Hepatocyte (in vitro differentiated cells): ENCODE measurements around the gene SGCA. TPM values are rescaled to one million over a fixed set of nuclear protein-coding genes. Genes with fewer than 3 reads are reported as not detected.

Experiments used
- DNase-seq: peaks from one replicate; pipeline ENCODE4 v3.0.0-alpha.2; 2016; ENCODE audit warnings: low spot score
- H2AFZ ChIP-seq: fragments of 200-600 bp; sonication (generic); 2 replicates; pipeline ENCODE4 v1.6.0; 2016; ENCODE audit warnings: antibody characterized with exemption, mild to moderate bottlenecking
- H3K27ac ChIP-seq: fragments of 200-600 bp; sonication (generic); 2 replicates; pipeline ENCODE4 v1.5.1; 2016; ENCODE audit warnings: mild to moderate bottlenecking
- H3K27me3 ChIP-seq: fragments of 200-600 bp; sonication (generic); 2 replicates; pipeline ENCODE4 v1.6.1; 2016
- H3K36me3 ChIP-seq: fragments of 200-600 bp; sonication (generic); replicated peaks from 2 replicates; pipeline ENCODE4 v1.5.1; 2016; ENCODE audit warnings: low read depth; ENCODE audit not compliant: insufficient read depth
- H3K4me1 ChIP-seq: fragments of 200-600 bp; sonication (generic); 2 replicates; pipeline ENCODE4 v1.5.1; 2016; ENCODE audit warnings: mild to moderate bottlenecking, moderate library complexity; ENCODE audit not compliant: insufficient read depth
- H3K4me2 ChIP-seq: fragments of 200-600 bp; sonication (generic); 2 replicates; pipeline ENCODE4 v1.6.0; 2016
- H3K4me3 ChIP-seq: fragments of 200-600 bp; sonication (generic); 2 replicates; pipeline ENCODE4 v1.5.1; 2016; ENCODE audit warnings: mild to moderate bottlenecking
- H3K79me2 ChIP-seq: fragments of 200-600 bp; sonication (generic); 2 replicates; pipeline ENCODE4 v1.6.0; 2017; ENCODE audit warnings: mild to moderate bottlenecking
- H3K9me2 ChIP-seq: fragments of 200-600 bp; sonication (generic); replicated peaks from 2 replicates; pipeline ENCODE4 v1.6.0; 2017; ENCODE audit warnings: mild to moderate bottlenecking; ENCODE audit not compliant: insufficient read depth
- H3K9me3 ChIP-seq: fragments of 200-600 bp; sonication (generic); 2 replicates; pipeline ENCODE4 v1.5.1; 2016; ENCODE audit warnings: low read depth, mild to moderate bottlenecking
- H4K20me1 ChIP-seq: fragments of 200-600 bp; sonication (generic); 2 replicates; pipeline ENCODE4 v1.6.0; 2016; ENCODE audit warnings: mild to moderate bottlenecking; ENCODE audit not compliant: insufficient read depth, poor library complexity, severe bottlenecking
- CTCF ChIP-seq: fragments of 200-600 bp; sonication (generic); IDR thresholded peaks from 2 replicates; pipeline ENCODE4 v1.5.1; 2016; ENCODE audit warnings: antibody characterized with exemption, mild to moderate bottlenecking; ENCODE audit not compliant: poor library complexity
- EZH2 ChIP-seq: fragments of 200-600 bp; sonication (generic); IDR thresholded peaks from 2 replicates; pipeline ENCODE4 v1.6.1; 2016; ENCODE audit warnings: antibody characterized with exemption, mild to moderate bottlenecking, borderline replicate concordance
- EZH2phosphoT487 ChIP-seq: fragments of 200-600 bp; sonication (generic); IDR thresholded peaks from one replicate; pipeline ENCODE4 v1.6.1; 2018; ENCODE audit warnings: antibody characterized with exemption, mild to moderate bottlenecking, low read depth, moderate library complexity; ENCODE audit not compliant: unreplicated experiment, severe bottlenecking
- WGBS: methylation state at CpG from one replicate; pipeline ENCODE4 v1.1.6; 2016; ENCODE audit warnings: low lambda C conversion rate; ENCODE audit errors: missing lambda C conversion rate; 5-methylcytosine and 5-hydroxymethylcytosine counted together
- polyA plus RNA-seq: library from polyadenylated mRNA; unstranded; fragments of >200 nt; fragmentation: Nextera tagmentation; extraction: Ambion mirVana; gene quantifications from 2 replicates; pipeline ENCODE4 v1.2.1, GENCODE V29; 2016
- total RNA-seq: library from RNA; depleted of rRNA; stranded (reverse); fragments of >200 nt; gene quantifications from 2 replicates; pipeline ENCODE4 v1.2.3, GENCODE V29; 2014

Gene SGCA
- total and polyA plus RNA-seq, 2 experiments from 2014 or later = 0.37 to 2.2 TPM

DNA sequence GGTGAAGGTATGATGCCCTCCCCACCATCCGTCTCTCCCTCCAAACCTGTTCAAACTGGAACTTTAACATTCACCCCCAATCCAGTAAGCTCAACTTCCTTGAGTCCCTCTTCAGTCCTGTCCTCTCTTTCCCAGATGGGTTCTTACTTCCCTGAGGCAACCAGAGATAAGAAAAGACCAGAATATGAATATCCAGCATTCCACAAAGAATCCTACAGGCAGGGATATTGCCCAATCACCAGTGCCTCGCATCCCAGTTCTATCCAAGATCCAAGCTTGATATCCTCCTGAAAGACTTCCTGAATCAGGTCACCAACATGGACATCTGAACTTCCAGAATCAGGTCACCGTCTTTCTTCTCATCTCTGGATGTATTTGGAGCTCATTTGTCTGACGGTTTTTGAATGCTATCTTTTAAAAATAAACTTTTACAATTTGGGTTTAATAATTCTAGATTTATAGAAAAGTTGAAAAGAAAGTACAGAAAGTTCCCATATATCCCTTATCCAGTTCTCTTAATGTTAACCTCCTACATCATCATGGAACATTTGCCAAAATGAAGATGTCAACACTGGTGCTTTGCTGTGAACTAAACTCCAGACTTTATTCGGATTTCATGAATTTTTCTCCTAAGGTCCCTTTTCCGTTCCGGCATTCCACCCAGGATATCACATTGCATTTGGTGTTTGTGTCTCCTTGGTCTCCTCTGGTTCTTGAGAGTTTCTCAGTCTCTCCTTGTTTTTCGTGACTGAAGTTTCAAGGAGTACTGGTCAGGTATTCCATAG lies 49.4 kb downstream of the SGCA start:
- H4K20me1 ChIP-seq = no peaks in the 10 kb centered on the region
- no peak overlapping the region for H3K4me2 ChIP-seq
- H3K9me2 ChIP-seq = no peaks in the 10 kb centered on the region
- no peaks in the 10 kb centered on the region for H3K27me3 ChIP-seq
- no peak overlapping the region for H3K4me3 ChIP-seq
- DNase-seq = peak; percentile 16
- 73% methylated on average over 8 of the region's 8 CpGs for WGBS
- TF ChIP-seq EZH2 (no peak), CTCF (no peak), EZH2phosphoT487 (no peak)
- H3K36me3 ChIP-seq = no peaks in the 10 kb centered on the region
- peak overlapping the region; percentile 85 for H3K27ac ChIP-seq
- no peak overlapping the region for H2AFZ ChIP-seq
- H3K4me1 ChIP-seq = peaks cover 43% of the 10 kb centered on the region
- H3K9me3 ChIP-seq = no peaks in the 10 kb centered on the region
- H3K79me2 ChIP-seq = no peaks in the 10 kb centered on the region

DNA sequence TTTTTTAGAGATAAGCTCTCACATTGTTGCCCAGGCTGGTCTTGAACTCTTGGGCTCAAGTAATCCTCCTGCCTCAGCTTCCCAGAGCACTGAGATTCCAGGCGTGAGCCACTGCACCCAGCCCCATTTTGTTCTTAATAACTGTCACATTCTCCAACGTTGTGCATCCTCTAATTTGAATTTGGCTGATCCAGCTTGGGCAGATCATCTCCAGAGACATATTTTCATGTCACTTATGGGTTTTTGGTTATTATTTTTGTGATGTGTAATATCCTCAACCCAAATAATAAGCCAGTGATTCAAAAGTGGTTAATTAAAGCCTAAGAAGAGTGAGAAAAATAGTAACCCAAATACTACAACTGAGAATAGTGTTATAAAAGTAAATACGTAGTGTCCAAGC lies 51.8 kb downstream of the SGCA start:
- DNase-seq = no peak
- Histone ChIP-seq H2AFZ (no peak overlapping the region), H3K9me3 (no peaks in the 10 kb centered on the region), H3K4me3 (no peak overlapping the region), H3K9me2 (no peaks in the 10 kb centered on the region), H3K27ac (peak overlapping the region; percentile 77), H3K27me3 (no peaks in the 10 kb centered on the region), H3K4me1 (peaks cover 43% of the 10 kb centered on the region), H3K4me2 (no peak overlapping the region), H3K36me3 (no peaks in the 10 kb centered on the region), H3K79me2 (no peaks in the 10 kb centered on the region), H4K20me1 (no peaks in the 10 kb centered on the region)
- WGBS = 63% methylated on average over 3 of the region's 3 CpGs
- TF ChIP-seq CTCF (no peak), EZH2phosphoT487 (no peak), EZH2 (no peak)

DNA sequence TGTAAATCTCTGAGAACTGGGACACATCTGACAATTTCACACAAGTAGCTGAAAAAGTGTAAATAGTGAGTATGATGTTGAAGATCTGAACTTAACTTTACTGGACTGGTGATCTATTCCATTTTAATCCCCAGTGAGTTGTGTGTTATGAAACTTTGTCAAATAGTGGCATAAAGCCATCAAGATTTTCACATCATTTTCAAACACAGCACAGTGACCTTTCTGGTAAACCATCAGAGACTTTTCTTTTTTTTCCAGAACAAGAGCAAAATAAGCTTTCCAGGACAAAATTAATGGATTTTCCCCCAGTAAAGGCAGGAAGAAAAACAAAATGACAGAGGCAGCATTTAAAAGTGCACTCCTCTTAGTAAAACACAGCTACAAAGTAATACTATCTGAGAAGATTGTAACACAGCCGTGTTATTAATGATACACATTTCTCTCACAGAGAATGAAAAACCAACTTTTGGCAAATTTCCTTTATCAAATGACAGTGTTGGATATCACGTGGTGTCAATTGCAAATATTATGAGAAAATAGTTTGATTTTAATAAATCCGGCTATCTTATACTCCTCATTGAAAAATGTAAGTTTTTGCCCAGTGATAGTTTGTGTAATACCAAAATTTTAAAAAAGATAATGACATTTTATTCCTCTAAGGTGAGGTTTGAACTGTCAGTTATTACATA lies 52.4 kb downstream of the SGCA start:
- no peak for DNase-seq
- H2AFZ ChIP-seq = no peak overlapping the region
- peak overlapping the region; percentile 77 for H3K27ac ChIP-seq
- peaks cover 43% of the 10 kb centered on the region for H3K4me1 ChIP-seq
- WGBS = 73% methylated on average over 3 of the region's 3 CpGs
- H3K4me2 ChIP-seq = peak overlapping the region; percentile 53
- no peaks in the 10 kb centered on the region for H3K9me2 ChIP-seq
- H3K4me3 ChIP-seq = no peak overlapping the region
- H4K20me1 ChIP-seq = no peaks in the 10 kb centered on the region
- no peaks in the 10 kb centered on the region for H3K27me3 ChIP-seq
- TF ChIP-seq EZH2phosphoT487 (no peak), CTCF (no peak), EZH2 (no peak)
- no peaks in the 10 kb centered on the region for H3K9me3 ChIP-seq
- no peaks in the 10 kb centered on the region for H3K79me2 ChIP-seq
- H3K36me3 ChIP-seq = no peaks in the 10 kb centered on the region
